CD4-positive, alpha-beta T cell (primary cell): ENCODE measurements around the gene SLC4A7. TPM values are rescaled to one million over a fixed set of nuclear protein-coding genes. Genes with fewer than 3 reads are reported as not detected.
"Not testable (repeated sequence)": the region's sequence is repeated elsewhere in the genome, so short reads cannot be mapped to it uniquely, and the experiment has no call there.

Source experiments
- ATAC-seq: fragments of 200-7000 bp; cut with Tn5 transposase; one replicate; pipeline ENCODE4 v1.10.0; 2022; ENCODE audit warnings: mild to moderate bottlenecking; ENCODE audit not compliant: poor library complexity
- CTCF ChIA-PET: fragments of 350-600 bp; sonication (Branson Sonifier 250); formaldehyde crosslinking; loops from one replicate; lab custom pipeline; 2021; ENCODE audit warnings: antibody characterized with exemption, inconsistent platforms; lab: Charles Lee
- POLR2A ChIA-PET: fragments of 350-600 bp; sonication (Branson Sonifier 250); formaldehyde crosslinking; loops from one replicate; lab custom pipeline; 2021; ENCODE audit warnings: antibody characterized with exemption, inconsistent platforms; lab: Charles Lee
- DNase-seq, 14 experiments: peaks; one replicate each; pipeline ENCODE4 v3.0.0-alpha.2; 2013 to 2020; ENCODE audit warnings: mixed read lengths in 2 of 14
- H3K27ac ChIP-seq, 2 donors: one replicate each; pipeline versions ENCODE4 v1.5.1 to v1.7.0; 2013; ENCODE audit warnings: low read length in 2 of 2, low read depth in 1 of 2, mild to moderate bottlenecking in 1 of 2
- H3K27me3 ChIP-seq, 2 experiments: 1 replicate in 1 of 2; 2 replicates in 1 of 2; pipeline versions ENCODE4 v1.6.1 to v1.7.0; 2013; ENCODE audit warnings: low read length in 2 of 2, control low read depth in 1 of 2, mild to moderate bottlenecking in 1 of 2, moderate library complexity in 1 of 2; ENCODE audit not compliant: insufficient read depth in 2 of 2, control insufficient read depth in 1 of 2
- H3K36me3 ChIP-seq: one replicate; pipeline ENCODE4 v1.6.1; 2013; ENCODE audit warnings: low read length, control low read depth; ENCODE audit not compliant: insufficient read depth
- H3K4me1 ChIP-seq: one replicate; pipeline ENCODE4 v1.6.1; 2013; ENCODE audit warnings: low read length, control low read depth; ENCODE audit not compliant: insufficient read depth
- H3K4me3 ChIP-seq: one replicate; pipeline ENCODE4 v1.5.1; 2013; ENCODE audit warnings: mild to moderate bottlenecking, low read length, moderate library complexity
- H3K9me3 ChIP-seq, 2 experiments: 1 replicate in 1 of 2; 2 replicates in 1 of 2; pipeline versions ENCODE4 v1.6.1 to v1.7.0; 2013; ENCODE audit warnings: low read length in 2 of 2, mild to moderate bottlenecking in 2 of 2, control low read depth in 1 of 2, moderate library complexity in 1 of 2; ENCODE audit not compliant: control insufficient read depth in 1 of 2, insufficient read depth in 1 of 2
- H3K27ac Mint-ChIP-seq: one replicate; pipeline ENCODE4 v1.8.0; 2020; ENCODE audit warnings: mixed read lengths
- H3K27me3 Mint-ChIP-seq: one replicate; pipeline ENCODE4 v1.8.0; 2021; ENCODE audit warnings: mixed read lengths
- H3K36me3 Mint-ChIP-seq: one replicate; pipeline ENCODE4 v1.8.0; 2021; ENCODE audit warnings: low read depth, mixed read lengths
- H3K4me1 Mint-ChIP-seq: one replicate; pipeline ENCODE4 v1.8.0; 2021; ENCODE audit warnings: low read depth, mixed read lengths
- H3K4me3 Mint-ChIP-seq: one replicate; pipeline ENCODE4 v1.8.0; 2020; ENCODE audit warnings: mild to moderate bottlenecking, mixed read lengths
- H3K9me3 Mint-ChIP-seq: one replicate; pipeline ENCODE4 v1.8.0; 2020; ENCODE audit warnings: mixed read lengths
- CTCF ChIP-seq: fragments of 200-600 bp; IDR thresholded peaks from one replicate; pipeline ENCODE4 v1.8.0; 2022; ENCODE audit warnings: antibody characterized with exemption, mild to moderate bottlenecking
- intact Hi-C, 2 experiments: fragments of 100-400 bp; cut with DNase I in 1 of 2; cut with micrococcal nuclease in 1 of 2; formaldehyde crosslinking; loops; one replicate each; pipeline versions ENCODE4 v1.15.1 to v1.9.0; 2023 to 2025; cut with DNase I, micrococcal nuclease
- polyA plus RNA-seq, 2 donors: library from polyadenylated mRNA; unstranded; fragments of 120-200 nt; gene quantifications; one replicate each; pipeline ENCODE4 v1.2.1, GENCODE V29; 2013
- total RNA-seq, 174 experiments: library from RNA in 2 of 174; stranded (reverse) in 2 of 174; gene quantifications; one replicate each; pipeline ENCODE4 v1.2.3 and lab custom pipeline; 2021 to 2026

Gene SLC4A7
- 10 to 100 TPM; 37.0 to 38.3 TPM for total RNA-seq
- polyA plus RNA-seq (2013, experiment 1 of 2) = 45.9 TPM
- 46.8 TPM for polyA plus RNA-seq (2013, experiment 2 of 2)
- total RNA-seq (lab: John Stamatoyannopoulos, UW) = 66.6 to 318 (median 153) reads per million in 172 experiments

DNA sequence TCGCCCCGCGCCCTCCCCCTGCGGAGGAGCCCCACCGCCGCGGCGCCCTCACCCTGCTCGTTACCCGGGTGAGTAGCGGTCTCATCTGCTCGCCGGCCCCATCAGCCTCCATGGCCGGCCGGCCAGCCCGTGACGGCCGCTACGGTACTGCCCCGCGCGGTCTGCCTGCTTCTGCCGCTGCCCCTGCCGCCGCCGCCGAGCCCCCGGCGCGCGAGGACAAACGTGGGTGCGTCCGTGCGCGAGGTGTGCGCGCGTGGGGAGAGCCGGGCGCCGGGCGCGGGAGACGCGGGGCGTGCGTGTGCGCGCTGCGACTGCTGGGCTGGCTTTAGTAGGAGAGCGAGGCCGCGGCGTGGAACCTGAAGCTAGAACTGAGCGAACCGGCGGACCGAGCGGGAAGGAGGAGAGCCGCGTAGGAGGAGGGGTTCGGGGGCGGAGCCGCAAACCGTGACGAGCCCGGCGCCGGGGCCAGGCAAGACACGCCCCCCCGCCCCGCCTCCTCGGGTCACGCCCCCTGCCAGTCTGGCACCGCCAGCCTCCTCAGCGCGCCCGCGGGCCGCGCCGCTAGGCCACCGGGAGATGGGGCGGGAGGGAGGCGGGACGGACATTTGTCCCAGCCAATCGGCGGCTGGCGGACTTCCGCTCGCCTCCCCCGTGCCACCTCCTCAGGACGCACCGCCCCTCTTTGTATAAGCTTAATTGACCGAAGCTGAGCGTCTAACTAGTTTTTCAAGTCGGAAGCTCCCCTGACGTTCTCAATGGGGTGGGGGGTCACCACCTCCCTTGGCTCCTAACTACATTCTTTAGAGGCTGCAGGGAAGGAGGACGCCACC is at the start of gene SLC4A7:
SLC4A7 (minus strand) TSS at position 370 of the 830 bp plus-strand sequence; CDS start at position 112, 258 bp downstream.
- H3K4me1 ChIP-seq = peaks cover 29% of the 10 kb centered on the region
- ChIA-PET POLR2A (interaction anchor here (0.5 to 2.1 kb wide), 19 partner anchors 9 to 878 kb away, joined by 3 to 16 read pairs (median 4); partner anchors contain the start of genes AZI2, NEK10 and ZCWPW2), CTCF (interaction anchor here (0.7 kb wide), 1 partner anchor 17 kb away, joined by 4 read pairs; no protein-coding TSS in a partner anchor)
- Mint-ChIP-seq H3K27me3 (no peaks in the 10 kb centered on the region), H3K36me3 (peaks cover 15% of the 10 kb centered on the region), H3K9me3 (no peaks in the 10 kb centered on the region), H3K4me3 (peak within 1 kb of the TSS; percentile 99), H3K27ac (peak within 1 kb of the TSS; percentile 97), H3K4me1 (peaks cover 41% of the 10 kb centered on the region)
- intact Hi-C loops = loop anchor here (2.0 to 10.0 kb wide), 7 partner anchors 117 to 1817 kb away; partner anchors contain the start of genes AZI2 (in 2 of the 2), NEK10 (in 2 of the 2), ZCWPW2 (in 2 of the 2) and CMC1 (in 1 of the 2)
- TF ChIP-seq CTCF = no peak
- H3K36me3 ChIP-seq = no peaks in the 10 kb centered on the region
- H3K9me3 ChIP-seq = no peaks in the 10 kb centered on the region
- no peaks in the 10 kb centered on the region for H3K27me3 ChIP-seq
- peak within 1 kb of the TSS; percentile 67 to 72 for H3K27ac ChIP-seq
- H3K4me3 ChIP-seq = peak within 1 kb of the TSS; percentile 96
- DNase-seq (peak; percentile 95 to 99 (median 98)), ATAC-seq (peak; percentile 83)

DNA sequence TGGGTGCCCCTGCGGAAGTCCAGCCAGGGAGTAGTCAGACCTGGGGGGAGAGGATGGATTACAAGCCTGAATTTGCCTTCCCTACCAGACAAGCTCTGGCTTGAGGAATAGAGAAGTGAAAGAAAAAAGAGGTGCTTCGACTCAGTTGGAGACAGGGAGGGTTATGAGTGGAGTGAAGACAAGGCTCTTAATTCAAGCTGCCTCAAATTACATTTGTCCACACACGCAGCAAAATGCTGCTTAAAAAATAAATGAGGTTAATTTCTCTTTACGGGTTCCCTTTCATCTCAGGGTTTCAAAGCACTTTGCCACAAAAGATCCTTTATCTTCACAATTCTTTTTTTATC is 49.0 kb upstream of the SLC4A7 start:
- intact Hi-C loops = no loop called here
- no peaks in the 10 kb centered on the region for H3K9me3 Mint-ChIP-seq
- no peaks in the 10 kb centered on the region for H3K9me3 ChIP-seq
- ChIA-PET POLR2A (no interaction called here), CTCF (no interaction called here)
- H3K36me3 Mint-ChIP-seq = no peaks in the 10 kb centered on the region
- H3K27ac Mint-ChIP-seq = peak overlapping the region; percentile 60
- no peak for TF ChIP-seq CTCF
- peak in 2 of 14 experiments; percentile 14 for DNase-seq
- H3K4me1 Mint-ChIP-seq = peaks cover 15% of the 10 kb centered on the region
- H3K27me3 ChIP-seq = no peaks in the 10 kb centered on the region
- H3K4me3 ChIP-seq = no peak overlapping the region
- H3K27me3 Mint-ChIP-seq = no peaks in the 10 kb centered on the region
- H3K27ac ChIP-seq = no peak overlapping the region
- ATAC-seq = no peak
- no peaks in the 10 kb centered on the region for H3K36me3 ChIP-seq
- no peak overlapping the region for H3K4me3 Mint-ChIP-seq
- peaks cover 19% of the 10 kb centered on the region for H3K4me1 ChIP-seq

GRCh38 chr3:27532426-27533260 is 48.5 kb upstream of the SLC4A7 start:
- Mint-ChIP-seq H3K4me3 (no peak overlapping the region), H3K27me3 (no peaks in the 10 kb centered on the region), H3K36me3 (no peaks in the 10 kb centered on the region), H3K27ac (no peak overlapping the region), H3K9me3 (no peaks in the 10 kb centered on the region), H3K4me1 (peaks cover 15% of the 10 kb centered on the region)
- H3K9me3 ChIP-seq = no peaks in the 10 kb centered on the region
- no peak overlapping the region for H3K4me3 ChIP-seq
- no peak for ATAC-seq
- H3K4me1 ChIP-seq = peaks cover 19% of the 10 kb centered on the region
- intact Hi-C loops = no loop called here
- no peak for TF ChIP-seq CTCF
- H3K27me3 ChIP-seq = no peaks in the 10 kb centered on the region
- ChIA-PET POLR2A (no interaction called here), CTCF (no interaction called here)
- no peaks in the 10 kb centered on the region for H3K36me3 ChIP-seq
- H3K27ac ChIP-seq = no peak overlapping the region
- DNase-seq = no peak

GRCh38 chr3:27531193-27531751 is 47.1 kb upstream of the SLC4A7 start:
- H3K4me3 ChIP-seq, intact Hi-C loops, H3K36me3 Mint-ChIP-seq, H3K27me3 Mint-ChIP-seq, CTCF ChIA-PET, H3K36me3 ChIP-seq, H3K27ac ChIP-seq, H3K9me3 Mint-ChIP-seq, DNase-seq, H3K27me3 ChIP-seq, H3K9me3 ChIP-seq, H3K4me3 Mint-ChIP-seq, H3K27ac Mint-ChIP-seq, POLR2A ChIA-PET, ATAC-seq: not testable (repeated sequence)
- H3K4me1 Mint-ChIP-seq = peaks cover 15% of the 10 kb centered on the region
- H3K4me1 ChIP-seq = peaks cover 19% of the 10 kb centered on the region
